ENCODE data around the gene FILIP1L. TPM values are rescaled to one million over a fixed set of nuclear protein-coding genes. Genes with fewer than 3 reads are reported as not detected.

The FILIP1L gene
- total RNA-seq, 1 donor from 2014 or later: 1.5 TPM

DNA sequence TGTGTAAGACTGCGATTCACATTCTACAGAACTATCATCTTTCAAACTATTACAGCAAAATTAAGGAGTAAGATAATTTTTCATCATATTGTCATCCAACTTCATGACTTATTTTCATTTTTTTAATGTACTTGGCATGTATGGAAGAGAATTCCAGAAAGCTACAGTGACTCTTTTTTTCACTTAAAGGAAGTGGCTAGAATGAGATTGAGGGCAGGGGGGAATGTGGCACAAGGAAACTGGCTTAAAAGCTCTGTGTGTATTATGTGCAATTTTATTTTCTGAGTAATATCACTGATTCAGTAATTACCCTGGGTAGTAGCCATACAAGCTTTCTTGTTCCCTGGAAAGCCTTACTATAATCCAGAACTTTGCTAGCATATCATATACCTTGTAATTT is 94.6 kb downstream of the FILIP1L start:
- Mint-ChIP-seq H3K36me3 (ENCODE audit: low read depth) (peaks cover 5% of the 10 kb centered on the region), H3K4me1 (peaks cover 1% of the 10 kb centered on the region), H3K4me3 (no peak overlapping the region), H3K9me3 (no peaks in the 10 kb centered on the region), H3K27ac (no peak overlapping the region), H3K27me3 (no peaks in the 10 kb centered on the region)
- ATAC-seq (ENCODE audit: low read depth) (no peak), DNase-seq (no peak)
- ChIA-PET POLR2A (no interaction called here), CTCF (no interaction called here)
- intact Hi-C loops (cut with micrococcal nuclease): no loop called here
- no peak for TF ChIP-seq CTCF (IDR thresholded peaks at IDR 0.05)

- intact Hi-C loops (cut with micrococcal nuclease): no loop called here
- POLR2A ChIA-PET: no interaction called here
- DNase-seq: no peak
- Mint-ChIP-seq H3K36me3 (ENCODE audit: low read depth) (peaks cover 5% of the 10 kb centered on the region), H3K4me3 (no peak overlapping the region), H3K9me3 (no peaks in the 10 kb centered on the region), H3K27me3 (no peaks in the 10 kb centered on the region), H3K4me1 (peaks cover 1% of the 10 kb centered on the region), H3K27ac (no peak overlapping the region)
- no peak for TF ChIP-seq CTCF (IDR thresholded peaks at IDR 0.05)
- CTCF ChIA-PET: no interaction called here
- ATAC-seq (ENCODE audit: low read depth): no peak
Observed at GRCh38 chr3:100018806-100019205, 95.5 kb downstream of the FILIP1L start.

DNA sequence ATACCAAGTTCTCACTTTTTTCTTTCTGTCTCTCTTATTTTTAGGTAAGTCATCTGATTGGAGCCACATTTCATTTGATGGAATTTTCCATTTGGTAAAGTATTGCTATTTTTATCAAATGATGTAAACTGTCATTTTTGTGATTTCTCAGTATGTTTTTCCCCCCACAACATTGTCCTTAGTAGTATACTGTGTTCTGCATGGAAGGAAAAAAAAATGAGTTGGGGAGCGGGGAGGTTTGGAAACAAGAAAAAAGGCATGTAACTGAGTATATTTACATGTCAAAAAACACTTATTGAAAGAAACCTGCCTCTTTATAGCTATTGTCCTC is 104.2 kb downstream of the FILIP1L start:
- intact Hi-C loops (cut with micrococcal nuclease): no loop called here

DNA sequence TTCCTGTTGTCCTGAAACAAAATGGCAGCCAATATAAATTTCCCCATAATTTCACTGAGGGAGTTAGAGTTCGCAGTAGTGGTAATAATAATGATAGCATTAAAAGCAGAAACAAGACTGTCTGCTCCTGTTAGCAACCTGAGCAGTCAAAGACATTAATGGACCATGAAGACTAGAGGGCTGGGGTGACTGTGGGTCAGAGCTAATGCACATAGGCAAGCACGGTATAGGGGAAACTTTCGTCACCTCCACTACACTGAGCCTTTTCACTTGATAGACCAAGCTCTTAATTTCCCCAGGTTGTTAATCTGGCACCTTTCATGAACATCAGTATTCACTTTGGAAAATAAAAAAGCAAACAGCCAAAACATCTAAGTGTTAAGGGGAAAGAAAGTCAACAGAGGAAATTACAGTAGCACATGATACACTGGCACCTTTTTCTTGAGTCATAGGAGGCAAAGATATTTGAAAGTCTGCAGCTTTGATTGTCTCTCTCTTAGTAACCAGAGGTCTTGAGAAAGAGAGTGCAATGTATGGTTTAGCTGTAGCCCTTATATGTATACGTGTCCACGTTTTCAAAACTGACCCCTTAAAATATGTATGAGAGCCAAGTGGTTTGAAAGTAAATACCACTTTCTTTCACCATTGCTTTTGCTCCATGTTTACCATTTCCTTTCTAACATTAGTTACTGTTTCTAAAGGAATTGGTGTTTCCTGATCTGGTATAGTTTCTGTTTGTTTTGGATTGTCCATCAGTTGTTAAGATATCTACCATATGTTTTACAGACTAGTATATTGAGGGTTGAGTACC is 104.8 kb downstream of the FILIP1L start:
- intact Hi-C loops (cut with micrococcal nuclease): no loop called here

More for the DNA sequence above, 104.2 kb downstream of the FILIP1L start:
- no peak for ATAC-seq (ENCODE audit: low read depth)
- Mint-ChIP-seq H3K27ac (no peak overlapping the region), H3K4me3 (no peak overlapping the region), H3K27me3 (no peaks in the 10 kb centered on the region), H3K36me3 (ENCODE audit: low read depth) (peaks cover 12% of the 10 kb centered on the region), H3K4me1 (peaks cover 13% of the 10 kb centered on the region), H3K9me3 (no peaks in the 10 kb centered on the region)
- DNase-seq: no peak
- TF ChIP-seq CTCF (IDR thresholded peaks at IDR 0.05): no peak
- ChIA-PET POLR2A (no interaction called here), CTCF (no interaction called here)

More for the DNA sequence above, 104.8 kb downstream of the FILIP1L start:
- no peak for ATAC-seq (ENCODE audit: low read depth)
- Mint-ChIP-seq H3K36me3 (ENCODE audit: low read depth) (peaks cover 10% of the 10 kb centered on the region), H3K4me1 (peaks cover 16% of the 10 kb centered on the region), H3K4me3 (no peak overlapping the region), H3K27ac (no peak overlapping the region), H3K27me3 (no peaks in the 10 kb centered on the region), H3K9me3 (no peaks in the 10 kb centered on the region)
- TF ChIP-seq CTCF (IDR thresholded peaks at IDR 0.05): no peak
- ChIA-PET POLR2A (no interaction called here), CTCF (no interaction called here)
- DNase-seq: no peak
